Body of pancreas (tissue), 4 donors: ENCODE measurements around the gene UGT2A3.

Source experiments
- CTCF ChIP-seq, 7 experiments: fragments of 450-650 bp in 4 of 7; fragments of 200-600 bp in 3 of 7; sonication (generic) in 3 of 7; IDR thresholded peaks; one replicate each; pipeline ENCODE4 v1.5.1; 2016 to 2019; ENCODE audit warnings: antibody characterized with exemption in 7 of 7
- POLR2A ChIP-seq, 3 donors: fragments of 450-650 bp; IDR thresholded peaks; one replicate each; pipeline ENCODE4 v1.6.1; 2016; ENCODE audit warnings: antibody characterized with exemption in 3 of 3, mild to moderate bottlenecking in 2 of 3

DNA sequence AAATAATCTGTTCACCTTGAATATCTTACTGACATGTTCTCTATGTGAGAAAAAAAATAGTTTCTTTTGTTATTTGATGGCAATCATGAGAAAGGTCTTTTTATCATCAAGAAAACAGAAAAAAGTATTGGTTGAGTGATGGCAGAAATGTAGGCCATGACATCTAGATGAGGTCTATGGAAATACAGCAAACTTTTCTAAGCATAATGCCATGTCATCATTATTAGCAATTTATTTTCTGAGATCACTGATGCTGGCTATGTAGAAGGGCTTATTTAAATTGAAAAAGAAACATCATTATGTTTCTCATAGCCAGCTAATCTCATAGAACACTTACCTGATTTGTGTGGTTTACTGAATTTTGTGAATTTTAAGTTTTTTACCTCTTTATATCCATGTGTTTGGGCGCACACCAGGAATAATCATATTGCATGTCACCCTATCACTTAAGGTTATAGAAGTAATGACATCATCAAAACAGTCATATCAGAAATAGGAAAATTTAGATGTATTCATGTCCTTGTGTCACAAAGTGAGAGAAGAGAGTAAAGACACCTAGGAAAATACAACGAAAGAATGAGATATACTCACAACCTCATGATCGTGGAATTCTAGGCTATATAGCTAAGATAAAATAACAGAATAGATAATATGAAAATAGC lies 22.4 kb downstream of the UGT2A3 start:
- no peak for TF ChIP-seq CTCF (IDR thresholded peaks at IDR 0.05)
- no peak for TF ChIP-seq POLR2A (IDR thresholded peaks at IDR 0.05)
